Fibroblast of gingiva (primary cell): ENCODE measurements around the gene ZNF678.
"Not testable (repeated sequence)": the region's sequence is repeated elsewhere in the genome, so short reads cannot be mapped to it uniquely, and the experiment has no call there.

ENCODE experiments used
- DNase-seq: peaks from one replicate; pipeline ENCODE4 v3.0.0-alpha.2; 2011; ENCODE audit warnings: low read depth

Gene ZNF678

GRCh38 chr1:227551881-227552280 lies 11.5 kb upstream of the ZNF678 start:
- not testable (repeated sequence) for DNase-seq

GRCh38 chr1:227556288-227556687 lies 7.1 kb upstream of the ZNF678 start:
- no peak for DNase-seq

- no peak for DNase-seq
Observed at GRCh38 chr1:227557962-227558725, 5.2 kb upstream of the ZNF678 start.

GRCh38 chr1:227558732-227559262 lies 4.6 kb upstream of the ZNF678 start:
- DNase-seq: no peak

- DNase-seq: no peak
Observed at GRCh38 chr1:227559499-227559898, 3.9 kb upstream of the ZNF678 start.

- no peak for DNase-seq
Observed at GRCh38 chr1:227559926-227560325, 3.4 kb upstream of the ZNF678 start.

GRCh38 chr1:227560393-227561173 lies 2.8 kb upstream of the ZNF678 start:
- no peak for DNase-seq

- no peak for DNase-seq
Observed at GRCh38 chr1:227561241-227561907, 2.0 kb upstream of the ZNF678 start.

GRCh38 chr1:227562037-227562436 lies 1.3 kb upstream of the ZNF678 start:
- no peak for DNase-seq

GRCh38 chr1:227562933-227563323 lies 428 bp upstream of the ZNF678 start:
- DNase-seq: no peak

- DNase-seq: no peak
Observed at GRCh38 chr1:227567256-227567655, 3.9 kb downstream of the ZNF678 start.

GRCh38 chr1:227568593-227568992 lies 5.2 kb downstream of the ZNF678 start:
- DNase-seq: no peak

GRCh38 chr1:227572752-227573151 lies 9.4 kb downstream of the ZNF678 start:
- DNase-seq: no peak

- no peak for DNase-seq
Observed at GRCh38 chr1:227574926-227575325, 11.6 kb downstream of the ZNF678 start.

- DNase-seq: peak; percentile 21
Observed at GRCh38 chr1:227576189-227576588, 12.8 kb downstream of the ZNF678 start.

GRCh38 chr1:227577500-227577899 lies 14.1 kb downstream of the ZNF678 start:
- DNase-seq: no peak

GRCh38 chr1:227583354-227583753 lies 20.0 kb downstream of the ZNF678 start:
- no peak for DNase-seq

- no peak for DNase-seq
Observed at GRCh38 chr1:227586733-227587132, 23.4 kb downstream of the ZNF678 start.

GRCh38 chr1:227587968-227588367 lies 24.6 kb downstream of the ZNF678 start:
- DNase-seq: no peak

- DNase-seq: not testable (repeated sequence)
Observed at GRCh38 chr1:227588769-227589168, 25.4 kb downstream of the ZNF678 start.

- not testable (repeated sequence) for DNase-seq
Observed at GRCh38 chr1:227589777-227590176, 26.4 kb downstream of the ZNF678 start.

- DNase-seq: not testable (repeated sequence)
Observed at GRCh38 chr1:227596222-227596621, 32.9 kb downstream of the ZNF678 start.

GRCh38 chr1:227603327-227603726 lies 40.0 kb downstream of the ZNF678 start:
- no peak for DNase-seq
